ENCODE measurements around the gene PLCB1. TPM values are rescaled to one million over a fixed set of nuclear protein-coding genes. Genes with fewer than 3 reads are reported as not detected.

PLCB1 gene
- total RNA-seq, 6 experiments from 2014 or later, result 17.2 to 25.7 (median 23.1) TPM

GRCh38 chr20:8790442-8791074 lies 658.5 kb downstream of the PLCB1 start:
- H3K4me3 Mint-ChIP-seq, result no peak overlapping the region
- no peaks in the 10 kb centered on the region for H3K9me3 Mint-ChIP-seq
- peak; percentile 41 for DNase-seq
- peak; percentile 99 for TF ChIP-seq CTCF (IDR thresholded peaks at IDR 0.05)
- H3K27me3 Mint-ChIP-seq (ENCODE audit: insufficient read depth), result no peaks in the 10 kb centered on the region; the same call in 1 of the 2 replicates
- H3K4me1 Mint-ChIP-seq (ENCODE audit: low read depth), result peaks cover 17% of the 10 kb centered on the region
- peak overlapping the region; percentile 58 for H3K27ac Mint-ChIP-seq
- H3K36me3 Mint-ChIP-seq (ENCODE audit: low read depth), result 0 out of 2 replicates have a peak, but pooled peaks cover 6% of the 10 kb centered on the region

- DNase-seq, result no peak
- Mint-ChIP-seq H3K9me3 (no peaks in the 10 kb centered on the region), H3K4me3 (no peak overlapping the region), H3K36me3 (ENCODE audit: low read depth) (0 out of 2 replicates have a peak, but pooled peaks cover 6% of the 10 kb centered on the region), H3K27me3 (ENCODE audit: insufficient read depth) (no peaks in the 10 kb centered on the region; the same call in 1 of the 2 replicates), H3K27ac (no peak overlapping the region), H3K4me1 (ENCODE audit: low read depth) (peaks cover 5% of the 10 kb centered on the region)
- TF ChIP-seq CTCF (IDR thresholded peaks at IDR 0.05), result no peak
Observed at GRCh38 chr20:8795404-8795803, 663.3 kb downstream of the PLCB1 start.

GRCh38 chr20:8796088-8796660 lies 664.1 kb downstream of the PLCB1 start:
- H3K36me3 Mint-ChIP-seq (ENCODE audit: low read depth), result 0 out of 2 replicates have a peak, but pooled peaks cover 6% of the 10 kb centered on the region
- no peak for DNase-seq

GRCh38 chr20:8798505-8798904 lies 666.4 kb downstream of the PLCB1 start:
- Mint-ChIP-seq H3K27ac (no peak overlapping the region), H3K36me3 (ENCODE audit: low read depth) (peaks cover 8% of the 10 kb centered on the region), H3K4me3 (no peak overlapping the region), H3K9me3 (no peaks in the 10 kb centered on the region), H3K4me1 (ENCODE audit: low read depth) (no peaks in the 10 kb centered on the region; the same call in 1 of the 2 replicates), H3K27me3 (ENCODE audit: insufficient read depth) (no peaks in the 10 kb centered on the region; the same call in 1 of the 2 replicates)
- peak; percentile 26 for DNase-seq
- TF ChIP-seq CTCF (IDR thresholded peaks at IDR 0.05), result no peak

More at GRCh38 chr20:8796088-8796660, 664.1 kb downstream of the PLCB1 start:
- H3K4me1 Mint-ChIP-seq (ENCODE audit: low read depth), result no peaks in the 10 kb centered on the region
- no peaks in the 10 kb centered on the region for H3K9me3 Mint-ChIP-seq
- no peaks in the 10 kb centered on the region; the same call in 1 of the 2 replicates for H3K27me3 Mint-ChIP-seq (ENCODE audit: insufficient read depth)
- no peak overlapping the region for H3K4me3 Mint-ChIP-seq
- no peak for TF ChIP-seq CTCF (IDR thresholded peaks at IDR 0.05)
- no peak overlapping the region for H3K27ac Mint-ChIP-seq

- H3K4me3 Mint-ChIP-seq, result no peak overlapping the region
- no peaks in the 10 kb centered on the region; the same call in 1 of the 2 replicates for H3K4me1 Mint-ChIP-seq (ENCODE audit: low read depth)
- peaks cover 10% of the 10 kb centered on the region for H3K36me3 Mint-ChIP-seq (ENCODE audit: low read depth)
- no peak overlapping the region for H3K27ac Mint-ChIP-seq
- no peaks in the 10 kb centered on the region for H3K9me3 Mint-ChIP-seq
- TF ChIP-seq CTCF (IDR thresholded peaks at IDR 0.05), result peak; percentile 50
- no peaks in the 10 kb centered on the region; the same call in 1 of the 2 replicates for H3K27me3 Mint-ChIP-seq (ENCODE audit: insufficient read depth)
- DNase-seq, result no peak
Observed at GRCh38 chr20:8800089-8800488, 668.0 kb downstream of the PLCB1 start.

Data from HFFc6 (cell line).